ENCODE measurements around the gene RBM47.
"Not testable (repeated sequence)": the region's sequence is repeated elsewhere in the genome, so short reads cannot be mapped to it uniquely, and the experiment has no call there.

Gene RBM47

DNA sequence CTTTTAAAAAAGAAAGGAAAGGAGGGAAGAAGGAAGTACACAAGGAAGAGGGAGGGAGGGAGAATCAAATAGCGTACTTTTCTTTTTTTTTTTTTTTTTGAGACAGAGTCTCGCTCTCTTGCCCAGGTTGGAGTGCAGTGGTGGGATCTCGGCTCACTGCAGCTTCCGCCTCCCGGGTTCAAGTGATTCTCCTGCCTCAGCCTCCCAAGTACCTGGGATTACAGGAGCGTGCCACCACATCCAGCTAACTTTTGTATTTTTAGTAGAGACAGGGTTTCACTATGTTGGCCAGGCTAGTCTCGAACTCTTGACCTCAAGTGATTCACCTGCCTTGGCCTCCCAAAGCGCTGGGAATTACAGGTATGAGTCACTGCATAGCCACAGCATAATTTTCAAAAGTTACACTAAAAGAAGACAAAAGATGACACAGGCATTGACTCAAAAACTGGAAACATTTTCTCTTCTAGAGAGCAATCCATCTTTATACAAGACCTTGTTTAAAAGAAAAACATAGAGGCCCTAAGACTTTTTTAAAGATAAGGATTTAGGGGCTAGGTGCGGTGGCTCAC lies 78.0 kb downstream of the RBM47 start:
- Histone ChIP-seq H3K4me3 (replicated peaks; ENCODE audit: insufficient read depth, low read length) (peak overlapping the region; percentile 14), H3K27ac (replicated peaks) (peak overlapping the region; percentile 84)
- not testable (repeated sequence) for H3K27me3 ChIP-seq (ENCODE audit: insufficient read depth, poor library complexity, severe bottlenecking); DNase-seq (ENCODE audit: low read depth in 1 of 2, low spot score in 1 of 2)

GRCh38 chr4:40550948-40551462 lies 78.7 kb downstream of the RBM47 start:
- TF ChIP-seq, protein P1, sequence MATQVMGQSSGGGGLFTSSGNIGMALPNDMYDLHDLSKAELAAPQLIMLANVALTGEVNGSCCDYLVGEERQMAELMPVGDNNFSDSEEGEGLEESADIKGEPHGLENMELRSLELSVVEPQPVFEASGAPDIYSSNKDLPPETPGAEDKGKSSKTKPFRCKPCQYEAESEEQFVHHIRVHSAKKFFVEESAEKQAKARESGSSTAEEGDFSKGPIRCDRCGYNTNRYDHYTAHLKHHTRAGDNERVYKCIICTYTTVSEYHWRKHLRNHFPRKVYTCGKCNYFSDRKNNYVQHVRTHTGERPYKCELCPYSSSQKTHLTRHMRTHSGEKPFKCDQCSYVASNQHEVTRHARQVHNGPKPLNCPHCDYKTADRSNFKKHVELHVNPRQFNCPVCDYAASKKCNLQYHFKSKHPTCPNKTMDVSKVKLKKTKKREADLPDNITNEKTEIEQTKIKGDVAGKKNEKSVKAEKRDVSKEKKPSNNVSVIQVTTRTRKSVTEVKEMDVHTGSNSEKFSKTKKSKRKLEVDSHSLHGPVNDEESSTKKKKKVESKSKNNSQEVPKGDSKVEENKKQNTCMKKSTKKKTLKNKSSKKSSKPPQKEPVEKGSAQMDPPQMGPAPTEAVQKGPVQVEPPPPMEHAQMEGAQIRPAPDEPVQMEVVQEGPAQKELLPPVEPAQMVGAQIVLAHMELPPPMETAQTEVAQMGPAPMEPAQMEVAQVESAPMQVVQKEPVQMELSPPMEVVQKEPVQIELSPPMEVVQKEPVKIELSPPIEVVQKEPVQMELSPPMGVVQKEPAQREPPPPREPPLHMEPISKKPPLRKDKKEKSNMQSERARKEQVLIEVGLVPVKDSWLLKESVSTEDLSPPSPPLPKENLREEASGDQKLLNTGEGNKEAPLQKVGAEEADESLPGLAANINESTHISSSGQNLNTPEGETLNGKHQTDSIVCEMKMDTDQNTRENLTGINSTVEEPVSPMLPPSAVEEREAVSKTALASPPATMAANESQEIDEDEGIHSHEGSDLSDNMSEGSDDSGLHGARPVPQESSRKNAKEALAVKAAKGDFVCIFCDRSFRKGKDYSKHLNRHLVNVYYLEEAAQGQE (IDR thresholded peaks at IDR 0.05; ENCODE audit: insufficient replicate concordance, low read depth): no peak
- TF ChIP-seq POLR2AphosphoS5 (IDR thresholded peaks at IDR 0.05; ENCODE audit: low read depth) (peak; percentile 25; the same call in 1 of the 2 replicates), SPI1 (IDR thresholded peaks at IDR 0.05; ENCODE audit: borderline replicate concordance, low read depth) (peak; percentile 91)
- Histone ChIP-seq H3K27me3 (ENCODE audit: insufficient read depth, poor library complexity, severe bottlenecking) (no peaks in the 10 kb centered on the region), H3K27ac (replicated peaks) (peak overlapping the region; percentile 84), H3K4me3 (replicated peaks; ENCODE audit: insufficient read depth, low read length) (peak overlapping the region; percentile 14)
- peak; percentile 58 to 61 for DNase-seq (ENCODE audit: low read depth in 1 of 2, low spot score in 1 of 2)

- Histone ChIP-seq H3K4me3 (replicated peaks; ENCODE audit: insufficient read depth, low read length) (no peak overlapping the region), H3K27ac (replicated peaks) (peak overlapping the region; percentile 84), H3K27me3 (ENCODE audit: insufficient read depth, poor library complexity, severe bottlenecking) (no peaks in the 10 kb centered on the region)
- DNase-seq (ENCODE audit: low read depth in 1 of 2, low spot score in 1 of 2): no peak
- TF ChIP-seq SPI1 (IDR thresholded peaks at IDR 0.05; ENCODE audit: borderline replicate concordance, low read depth): no peak
- TF ChIP-seq, protein P1 (IDR thresholded peaks at IDR 0.05; ENCODE audit: insufficient replicate concordance, low read depth): no peak
- no peak for TF ChIP-seq POLR2AphosphoS5 (IDR thresholded peaks at IDR 0.05; ENCODE audit: low read depth)
- no peak for TF ChIP-seq GABPA (IDR thresholded peaks at IDR 0.05; ENCODE audit: low read depth)
- TF ChIP-seq, protein P2, sequence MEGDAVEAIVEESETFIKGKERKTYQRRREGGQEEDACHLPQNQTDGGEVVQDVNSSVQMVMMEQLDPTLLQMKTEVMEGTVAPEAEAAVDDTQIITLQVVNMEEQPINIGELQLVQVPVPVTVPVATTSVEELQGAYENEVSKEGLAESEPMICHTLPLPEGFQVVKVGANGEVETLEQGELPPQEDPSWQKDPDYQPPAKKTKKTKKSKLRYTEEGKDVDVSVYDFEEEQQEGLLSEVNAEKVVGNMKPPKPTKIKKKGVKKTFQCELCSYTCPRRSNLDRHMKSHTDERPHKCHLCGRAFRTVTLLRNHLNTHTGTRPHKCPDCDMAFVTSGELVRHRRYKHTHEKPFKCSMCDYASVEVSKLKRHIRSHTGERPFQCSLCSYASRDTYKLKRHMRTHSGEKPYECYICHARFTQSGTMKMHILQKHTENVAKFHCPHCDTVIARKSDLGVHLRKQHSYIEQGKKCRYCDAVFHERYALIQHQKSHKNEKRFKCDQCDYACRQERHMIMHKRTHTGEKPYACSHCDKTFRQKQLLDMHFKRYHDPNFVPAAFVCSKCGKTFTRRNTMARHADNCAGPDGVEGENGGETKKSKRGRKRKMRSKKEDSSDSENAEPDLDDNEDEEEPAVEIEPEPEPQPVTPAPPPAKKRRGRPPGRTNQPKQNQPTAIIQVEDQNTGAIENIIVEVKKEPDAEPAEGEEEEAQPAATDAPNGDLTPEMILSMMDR (IDR thresholded peaks at IDR 0.05; ENCODE audit: insufficient read depth, low read length): no peak
Measured at GRCh38 chr4:40550196-40550595, 79.5 kb downstream of the RBM47 start.

- TF ChIP-seq, protein P2 (IDR thresholded peaks at IDR 0.05; ENCODE audit: insufficient read depth, low read length): no peak
- TF ChIP-seq SPI1 (IDR thresholded peaks at IDR 0.05; ENCODE audit: borderline replicate concordance, low read depth) (no peak), GABPA (IDR thresholded peaks at IDR 0.05; ENCODE audit: low read depth) (no peak), POLR2AphosphoS5 (IDR thresholded peaks at IDR 0.05; ENCODE audit: low read depth) (no peak)
- TF ChIP-seq, protein P1 (IDR thresholded peaks at IDR 0.05; ENCODE audit: insufficient replicate concordance, low read depth): no peak
- H3K27me3 ChIP-seq (ENCODE audit: insufficient read depth, poor library complexity, severe bottlenecking): no peaks in the 10 kb centered on the region
- H3K4me3 ChIP-seq (replicated peaks; ENCODE audit: insufficient read depth, low read length): no peak overlapping the region
- no peak overlapping the region for H3K27ac ChIP-seq (replicated peaks)
- DNase-seq (ENCODE audit: low read depth in 1 of 2, low spot score in 1 of 2): no peak
Measured at GRCh38 chr4:40548256-40548655, 81.4 kb downstream of the RBM47 start.
